Testis (tissue), 2 donors: Measurements from ENCODE around the gene TMEM91.

Experiments
- POLR2A ChIP-seq: fragments of 450-650 bp; IDR thresholded peaks from one replicate; pipeline ENCODE4 v1.6.1; 2017; ENCODE audit warnings: antibody characterized with exemption, mild to moderate bottlenecking, moderate library complexity
- TF ChIP-seq, protein P1 (sequence below), 3 experiments: fragments of 450-650 bp in 2 of 3; fragments of 200-600 bp in 1 of 3; sonication (generic) in 1 of 3; IDR thresholded peaks; one replicate each; pipeline ENCODE4 v1.5.1; 2016 to 2019; ENCODE audit warnings: antibody characterized with exemption in 3 of 3, mild to moderate bottlenecking in 2 of 3, moderate library complexity in 1 of 3

DNA sequence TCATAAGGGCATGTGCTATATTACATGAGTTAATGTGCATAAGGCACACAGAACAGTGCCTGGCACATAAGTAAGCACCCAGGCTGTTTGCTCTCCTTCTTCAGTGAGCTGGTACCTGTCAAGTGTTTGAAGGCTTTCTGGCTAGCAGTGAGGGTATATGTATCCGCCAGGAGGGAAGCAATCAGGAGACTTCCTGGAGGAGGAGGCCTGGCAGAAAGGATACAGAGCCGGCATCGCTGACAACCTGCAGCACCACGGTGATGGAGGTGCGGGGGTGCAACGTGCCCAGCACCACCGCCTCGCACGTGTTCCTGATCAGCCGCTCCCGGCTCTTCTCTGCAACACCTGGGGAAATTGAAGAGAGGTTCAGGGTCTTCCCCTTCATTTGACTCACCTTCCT, 15.3 kb downstream of the TMEM91 start:
- no peak for TF ChIP-seq POLR2A
- TF ChIP-seq, protein P1, sequence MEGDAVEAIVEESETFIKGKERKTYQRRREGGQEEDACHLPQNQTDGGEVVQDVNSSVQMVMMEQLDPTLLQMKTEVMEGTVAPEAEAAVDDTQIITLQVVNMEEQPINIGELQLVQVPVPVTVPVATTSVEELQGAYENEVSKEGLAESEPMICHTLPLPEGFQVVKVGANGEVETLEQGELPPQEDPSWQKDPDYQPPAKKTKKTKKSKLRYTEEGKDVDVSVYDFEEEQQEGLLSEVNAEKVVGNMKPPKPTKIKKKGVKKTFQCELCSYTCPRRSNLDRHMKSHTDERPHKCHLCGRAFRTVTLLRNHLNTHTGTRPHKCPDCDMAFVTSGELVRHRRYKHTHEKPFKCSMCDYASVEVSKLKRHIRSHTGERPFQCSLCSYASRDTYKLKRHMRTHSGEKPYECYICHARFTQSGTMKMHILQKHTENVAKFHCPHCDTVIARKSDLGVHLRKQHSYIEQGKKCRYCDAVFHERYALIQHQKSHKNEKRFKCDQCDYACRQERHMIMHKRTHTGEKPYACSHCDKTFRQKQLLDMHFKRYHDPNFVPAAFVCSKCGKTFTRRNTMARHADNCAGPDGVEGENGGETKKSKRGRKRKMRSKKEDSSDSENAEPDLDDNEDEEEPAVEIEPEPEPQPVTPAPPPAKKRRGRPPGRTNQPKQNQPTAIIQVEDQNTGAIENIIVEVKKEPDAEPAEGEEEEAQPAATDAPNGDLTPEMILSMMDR (IDR thresholded peaks at IDR 0.05), result no peak
